K562 (cell line): ENCODE measurements around the gene ACSS1. TPM values are rescaled to one million over a fixed set of nuclear protein-coding genes. Genes with fewer than 3 reads are reported as not detected.

Experiments
- ARID3B ChIP-seq: fragments of 250-450 bp; sonication (Bioruptor Pico); IDR thresholded peaks from 2 replicates; pipeline ENCODE4 v1.4.0; 2020; ENCODE audit warnings: borderline replicate concordance
- ATF1 ChIP-seq, 2 experiments: fragments of 450-650 bp in 1 of 2; IDR thresholded peaks; 2 replicates each; pipeline ENCODE4 v1.6.1; 2016; ENCODE audit warnings: missing compliant biosample characterization in 1 of 2, missing genetic modification characterization in 1 of 2
- BRD9 ChIP-seq: fragments of 450-650 bp; IDR thresholded peaks from 2 replicates; pipeline ENCODE4 v1.6.1; 2018; ENCODE audit warnings: low read depth; ENCODE audit not compliant: partially characterized antibody
- CREB1 ChIP-seq, 2 experiments: sonication (generic) in 1 of 2; formaldehyde crosslinking in 1 of 2; IDR thresholded peaks; 2 replicates each; pipeline versions ENCODE4 v1.6.1 to v1.8.0; 2012 to 2022; ENCODE audit warnings: inconsistent platforms in 1 of 2, mild to moderate bottlenecking in 1 of 2, missing genetic modification reagents in 1 of 2, moderate library complexity in 1 of 2
- CTCFL ChIP-seq: IDR thresholded peaks from 2 replicates; pipeline ENCODE4 v1.6.1; 2011; ENCODE audit warnings: borderline replicate concordance, low read depth, mild to moderate bottlenecking, moderate library complexity, low read length; ENCODE audit not compliant: insufficient read depth, poor library complexity, severe bottlenecking
- KDM4B ChIP-seq, 2 experiments: fragments of 450-650 bp in 1 of 2; sonication (generic) in 1 of 2; IDR thresholded peaks; 2 replicates each; pipeline ENCODE4 v1.6.1; 2016 to 2017; ENCODE audit warnings: borderline replicate concordance in 2 of 2, antibody characterized with exemption in 1 of 2, low read depth in 1 of 2, mild to moderate bottlenecking in 1 of 2
- KLF13 ChIP-seq: fragments of 450-650 bp; IDR thresholded peaks from 2 replicates; pipeline ENCODE4 v1.6.1; 2016; ENCODE audit warnings: missing genetic modification characterization, low read depth, mild to moderate bottlenecking, missing compliant biosample characterization, moderate library complexity, borderline replicate concordance
- MAFG ChIP-seq: fragments of 450-650 bp; conservative IDR thresholded peaks from 2 replicates; pipeline ENCODE4 v1.6.1; 2016; ENCODE audit warnings: missing genetic modification characterization, missing compliant biosample characterization
- MCM7 ChIP-seq, 2 experiments: fragments of 450-650 bp; IDR thresholded peaks; 2 replicates each; pipeline ENCODE4 v1.6.1; 2016 to 2018
- PML ChIP-seq: IDR thresholded peaks from 2 replicates; pipeline ENCODE4 v1.6.1; 2012; ENCODE audit warnings: low read length, inconsistent platforms
- PRMT5 ChIP-seq: sonication (generic); formaldehyde crosslinking; IDR thresholded peaks from 2 replicates; pipeline ENCODE4 v1.5.0; 2020; ENCODE audit warnings: missing genetic modification reagents
- PTRF ChIP-seq: fragments of 450-650 bp; IDR thresholded peaks from 2 replicates; pipeline ENCODE4 v1.6.1; 2016; ENCODE audit warnings: mild to moderate bottlenecking, missing genetic modification characterization, missing compliant biosample characterization
- RBM39 ChIP-seq: fragments of 200-400 bp; formaldehyde crosslinking; optimal IDR thresholded peaks from 2 replicates; pipeline ENCODE3; 2018; ENCODE audit warnings: low read depth, low read length
- SIRT6 ChIP-seq: IDR thresholded peaks from one replicate; pipeline ENCODE4 v1.6.1; 2012; ENCODE audit warnings: low read depth, mild to moderate bottlenecking, control low read depth, inconsistent platforms, low read length, moderate library complexity
- THAP7 ChIP-seq: fragments of 250-450 bp; sonication (Bioruptor Pico); IDR thresholded peaks from 2 replicates; pipeline ENCODE4 v1.5.0; 2021
- ZHX1 ChIP-seq: fragments of 150-350 bp; conservative IDR thresholded peaks from 2 replicates; pipeline ENCODE4 v1.6.1; 2014; ENCODE audit warnings: low read length
- ZNF134 ChIP-seq: fragments of 250-450 bp; sonication (Bioruptor Pico); conservative IDR thresholded peaks from 2 replicates; pipeline ENCODE4 v1.4.0; 2020
- ZNF197 ChIP-seq: fragments of 200-800 bp; sonication (Bioruptor generic); IDR thresholded peaks from 2 replicates; pipeline ENCODE4 v1.6.1; 2016; ENCODE audit warnings: low read depth, missing genetic modification characterization, missing compliant biosample characterization
- ZNF232 ChIP-seq: sonication (generic); formaldehyde crosslinking; IDR thresholded peaks from 2 replicates; pipeline ENCODE4 v1.8.0; 2022; ENCODE audit warnings: mild to moderate bottlenecking, missing genetic modification reagents
- ZNF324 ChIP-seq: fragments of 250-450 bp; sonication (Bioruptor Pico); IDR thresholded peaks from 2 replicates; pipeline ENCODE4 v1.4.0; 2020; ENCODE audit warnings: mild to moderate bottlenecking
- ZNF354B ChIP-seq: fragments of 250-450 bp; sonication (Bioruptor Pico); IDR thresholded peaks from 2 replicates; pipeline ENCODE4 v1.4.0; 2020
- ZNF717 ChIP-seq: fragments of 250-450 bp; sonication (Bioruptor Pico); IDR thresholded peaks from 2 replicates; pipeline ENCODE4 v1.5.0; 2021
- polyA plus RNA-seq, 8 experiments: library from polyadenylated mRNA; depleted of rRNA in 4 of 8; stranded (reverse) in 5 of 8; unstranded in 3 of 8; fragments of >200 nt; fragmentation: Nextera tagmentation in 2 of 8; fragmentation: Illumina TruSeq in 1 of 8; extraction: Ambion mirVana in 2 of 8; extraction: Trizol in 1 of 8; gene quantifications; 2 replicates each; pipeline versions ENCODE4 v1.2.1 to v1.2.3, GENCODE V29; 2011 to 2014; ENCODE audit warnings: inconsistent platforms in 1 of 8, missing spikeins in 1 of 8
- total RNA-seq, 7 experiments: library from RNA; depleted of rRNA in 6 of 7; stranded (reverse); fragments of >200 nt in 6 of 7; fragmentation: Illumina TruSeq in 2 of 7; extraction: Trizol in 2 of 7; gene quantifications; 2 replicates each; pipeline versions ENCODE4 v1.2.1 to v1.2.3, GENCODE V29; 2011 to 2021; ENCODE audit warnings: low replicate concordance in 1 of 7

Gene ACSS1
- total and polyA plus RNA-seq, 9 of the 15 experiments (the other 6 are each of a cell fraction or from before 2014, with no cell fraction given), result 0.07 to 2.1 (median 0.27) TPM; not detected in 3

- TF ChIP-seq ZHX1 (no peak), CREB1 (IDR thresholded peaks at IDR 0.05) (peak; percentile 87), CREB1 (CRISPR knock-in tag; IDR thresholded peaks at IDR 0.05) (peak; percentile 90), CTCFL (no peak), THAP7 (CRISPR knock-in tag) (no peak), ZNF197 (CRISPR knock-in tag) (no peak), ATF1 (CRISPR knock-in tag; IDR thresholded peaks at IDR 0.05) (0 out of 2 replicates have a peak, but pooled peaks have one; percentile 48), ATF1 (tag; IDR thresholded peaks at IDR 0.05) (peak; percentile 92), PML (peak; percentile 47; the same call in 1 of the 2 replicates), ZNF717 (CRISPR knock-in tag) (no peak), ZNF134 (CRISPR knock-in tag) (no peak), ARID3B (CRISPR knock-in tag) (no peak), MAFG (tag) (no peak), MCM7 (IDR thresholded peaks at IDR 0.05) (no peak), ZNF354B (CRISPR knock-in tag) (no peak), KLF13 (tag) (no peak), SIRT6 (no peak), ZNF324 (CRISPR knock-in tag) (no peak), ZNF232 (CRISPR knock-in tag) (no peak), RBM39 (no peak), BRD9 (no peak), PTRF (no peak), PRMT5 (CRISPR knock-in tag) (no peak), KDM4B (IDR thresholded peaks at IDR 0.05; ENCODE audit: borderline replicate concordance in 2 of 2, low read depth in 1 of 2) (0 out of 4 replicates have a peak, but pooled peaks of 1 of the 2 experiments have one; percentile 48)
Observed at GRCh38 chr20:24992487-24993205, 65.3 kb downstream of the ACSS1 start, which contains the start of gene APMAP (continued).
